ENCODE measurements around the gene DSE.

DNA sequence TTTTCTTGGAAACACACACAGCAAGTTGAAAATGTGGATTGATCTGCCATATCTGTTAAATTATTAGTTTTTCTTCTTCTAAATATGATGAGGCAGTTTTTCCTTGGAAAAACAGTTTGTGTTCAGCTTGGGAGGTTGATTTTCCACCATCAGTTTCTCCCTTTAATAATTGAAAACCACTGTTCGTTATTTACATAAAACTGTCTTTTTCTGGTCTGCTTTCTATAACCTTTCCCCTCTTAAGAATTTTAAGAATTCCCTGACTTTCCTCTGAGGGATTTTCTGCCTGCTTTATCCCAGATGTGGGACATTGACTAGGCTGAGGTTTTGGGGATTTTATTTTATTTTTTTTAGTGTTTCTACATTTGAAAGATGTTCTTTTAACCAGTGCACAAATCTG, 27.2 kb downstream of the DSE start:
- TF ChIP-seq EZH2 (IDR thresholded peaks at IDR 0.05; ENCODE audit: borderline replicate concordance, insufficient read depth, low read length, poor library complexity, severe bottlenecking), result no peak
- TF ChIP-seq, protein P1, sequence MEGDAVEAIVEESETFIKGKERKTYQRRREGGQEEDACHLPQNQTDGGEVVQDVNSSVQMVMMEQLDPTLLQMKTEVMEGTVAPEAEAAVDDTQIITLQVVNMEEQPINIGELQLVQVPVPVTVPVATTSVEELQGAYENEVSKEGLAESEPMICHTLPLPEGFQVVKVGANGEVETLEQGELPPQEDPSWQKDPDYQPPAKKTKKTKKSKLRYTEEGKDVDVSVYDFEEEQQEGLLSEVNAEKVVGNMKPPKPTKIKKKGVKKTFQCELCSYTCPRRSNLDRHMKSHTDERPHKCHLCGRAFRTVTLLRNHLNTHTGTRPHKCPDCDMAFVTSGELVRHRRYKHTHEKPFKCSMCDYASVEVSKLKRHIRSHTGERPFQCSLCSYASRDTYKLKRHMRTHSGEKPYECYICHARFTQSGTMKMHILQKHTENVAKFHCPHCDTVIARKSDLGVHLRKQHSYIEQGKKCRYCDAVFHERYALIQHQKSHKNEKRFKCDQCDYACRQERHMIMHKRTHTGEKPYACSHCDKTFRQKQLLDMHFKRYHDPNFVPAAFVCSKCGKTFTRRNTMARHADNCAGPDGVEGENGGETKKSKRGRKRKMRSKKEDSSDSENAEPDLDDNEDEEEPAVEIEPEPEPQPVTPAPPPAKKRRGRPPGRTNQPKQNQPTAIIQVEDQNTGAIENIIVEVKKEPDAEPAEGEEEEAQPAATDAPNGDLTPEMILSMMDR (IDR thresholded peaks at IDR 0.05; ENCODE audit: poor library complexity, severe bottlenecking), result no peak
- TF ChIP-seq, protein P2, sequence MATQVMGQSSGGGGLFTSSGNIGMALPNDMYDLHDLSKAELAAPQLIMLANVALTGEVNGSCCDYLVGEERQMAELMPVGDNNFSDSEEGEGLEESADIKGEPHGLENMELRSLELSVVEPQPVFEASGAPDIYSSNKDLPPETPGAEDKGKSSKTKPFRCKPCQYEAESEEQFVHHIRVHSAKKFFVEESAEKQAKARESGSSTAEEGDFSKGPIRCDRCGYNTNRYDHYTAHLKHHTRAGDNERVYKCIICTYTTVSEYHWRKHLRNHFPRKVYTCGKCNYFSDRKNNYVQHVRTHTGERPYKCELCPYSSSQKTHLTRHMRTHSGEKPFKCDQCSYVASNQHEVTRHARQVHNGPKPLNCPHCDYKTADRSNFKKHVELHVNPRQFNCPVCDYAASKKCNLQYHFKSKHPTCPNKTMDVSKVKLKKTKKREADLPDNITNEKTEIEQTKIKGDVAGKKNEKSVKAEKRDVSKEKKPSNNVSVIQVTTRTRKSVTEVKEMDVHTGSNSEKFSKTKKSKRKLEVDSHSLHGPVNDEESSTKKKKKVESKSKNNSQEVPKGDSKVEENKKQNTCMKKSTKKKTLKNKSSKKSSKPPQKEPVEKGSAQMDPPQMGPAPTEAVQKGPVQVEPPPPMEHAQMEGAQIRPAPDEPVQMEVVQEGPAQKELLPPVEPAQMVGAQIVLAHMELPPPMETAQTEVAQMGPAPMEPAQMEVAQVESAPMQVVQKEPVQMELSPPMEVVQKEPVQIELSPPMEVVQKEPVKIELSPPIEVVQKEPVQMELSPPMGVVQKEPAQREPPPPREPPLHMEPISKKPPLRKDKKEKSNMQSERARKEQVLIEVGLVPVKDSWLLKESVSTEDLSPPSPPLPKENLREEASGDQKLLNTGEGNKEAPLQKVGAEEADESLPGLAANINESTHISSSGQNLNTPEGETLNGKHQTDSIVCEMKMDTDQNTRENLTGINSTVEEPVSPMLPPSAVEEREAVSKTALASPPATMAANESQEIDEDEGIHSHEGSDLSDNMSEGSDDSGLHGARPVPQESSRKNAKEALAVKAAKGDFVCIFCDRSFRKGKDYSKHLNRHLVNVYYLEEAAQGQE (IDR thresholded peaks at IDR 0.05; ENCODE audit: borderline replicate concordance), result no peak
- no peak for TF ChIP-seq EP300 (conservative IDR thresholded peaks at IDR 0.05; ENCODE audit: poor library complexity, severe bottlenecking)
- no peak for TF ChIP-seq MXI1 (conservative IDR thresholded peaks at IDR 0.05; ENCODE audit: poor library complexity, severe bottlenecking)
- TF ChIP-seq POLR2AphosphoS5 (IDR thresholded peaks at IDR 0.05), result no peak
- TF ChIP-seq TAF1 (IDR thresholded peaks at IDR 0.05; ENCODE audit: low read depth), result no peak
- no peak for TF ChIP-seq SMC3 (conservative IDR thresholded peaks at IDR 0.05; ENCODE audit: poor library complexity)

Measured in neural cell (in vitro differentiated cells).